ENCODE results near the gene PPP6R3. TPM values are rescaled to one million over a fixed set of nuclear protein-coding genes. Genes with fewer than 3 reads are reported as not detected.
"Not testable (repeated sequence)": the region's sequence is repeated elsewhere in the genome, so short reads cannot be mapped to it uniquely, and the experiment has no call there.

The PPP6R3 gene
- total RNA-seq, 1 donor from 2014 or later, result 132 TPM

GRCh38 chr11:68425866-68426380 lies 34.6 kb upstream of the PPP6R3 start:
- intact Hi-C loops (cut with micrococcal nuclease), result no loop called here
- no peak overlapping the region for H3K27ac Mint-ChIP-seq
- peaks cover 17% of the 10 kb centered on the region for H3K9me3 Mint-ChIP-seq
- H3K4me3 Mint-ChIP-seq, result no peak overlapping the region
- DNase-seq, result no peak
- peaks cover 46% of the 10 kb centered on the region for H3K36me3 Mint-ChIP-seq (ENCODE audit: low read depth)
- H3K4me1 Mint-ChIP-seq, result no peaks in the 10 kb centered on the region
- no peaks in the 10 kb centered on the region for H3K27me3 Mint-ChIP-seq

- Mint-ChIP-seq H3K36me3 (ENCODE audit: low read depth) (peaks cover 47% of the 10 kb centered on the region), H3K9me3 (peaks cover 17% of the 10 kb centered on the region), H3K4me3 (no peak overlapping the region), H3K27ac (no peak overlapping the region), H3K27me3 (no peaks in the 10 kb centered on the region), H3K4me1 (no peaks in the 10 kb centered on the region)
- DNase-seq, result no peak
- intact Hi-C loops (cut with micrococcal nuclease), result no loop called here
Measured at GRCh38 chr11:68429661-68430060, 30.9 kb upstream of the PPP6R3 start.

GRCh38 chr11:68430384-68430783 lies 30.2 kb upstream of the PPP6R3 start:
- no peak overlapping the region for H3K4me3 Mint-ChIP-seq
- no peak overlapping the region for H3K27ac Mint-ChIP-seq
- no peak for DNase-seq
- peaks cover 42% of the 10 kb centered on the region for H3K36me3 Mint-ChIP-seq (ENCODE audit: low read depth)
- intact Hi-C loops (cut with micrococcal nuclease), result no loop called here
- no peaks in the 10 kb centered on the region for H3K4me1 Mint-ChIP-seq
- H3K9me3 Mint-ChIP-seq, result peaks cover 17% of the 10 kb centered on the region
- H3K27me3 Mint-ChIP-seq, result no peaks in the 10 kb centered on the region

DNA sequence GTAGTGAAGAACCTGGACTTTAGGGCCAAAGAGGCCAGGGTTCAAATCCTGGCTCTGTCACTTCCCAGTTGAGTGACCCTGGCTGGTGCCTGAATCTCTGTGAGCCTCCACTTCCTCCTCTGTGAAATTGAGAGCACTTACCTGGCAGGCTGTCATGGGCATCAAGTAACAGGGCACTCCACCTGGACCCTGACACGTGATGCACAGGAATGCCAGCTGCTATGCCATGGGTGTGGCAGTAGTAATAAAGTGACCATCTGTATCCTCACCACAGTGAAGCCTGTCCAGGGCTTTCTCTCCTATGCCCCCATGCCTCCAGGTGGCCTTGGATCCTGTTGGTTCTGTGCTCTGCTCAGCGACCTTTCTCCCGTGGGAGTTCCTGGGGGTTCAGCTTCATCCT lies 29.8 kb upstream of the PPP6R3 start:
- intact Hi-C loops (cut with micrococcal nuclease), result no loop called here
- no peak for DNase-seq
- H3K36me3 Mint-ChIP-seq (ENCODE audit: low read depth), result peaks cover 40% of the 10 kb centered on the region
- no peaks in the 10 kb centered on the region for H3K4me1 Mint-ChIP-seq
- H3K4me3 Mint-ChIP-seq, result no peak overlapping the region
- H3K27ac Mint-ChIP-seq, result no peak overlapping the region
- peaks cover 17% of the 10 kb centered on the region for H3K9me3 Mint-ChIP-seq
- H3K27me3 Mint-ChIP-seq, result no peaks in the 10 kb centered on the region

- H3K4me3 Mint-ChIP-seq, result no peak overlapping the region
- no peaks in the 10 kb centered on the region for H3K27me3 Mint-ChIP-seq
- peaks cover 17% of the 10 kb centered on the region for H3K9me3 Mint-ChIP-seq
- intact Hi-C loops (cut with micrococcal nuclease), result no loop called here
- DNase-seq, result no peak
- H3K4me1 Mint-ChIP-seq, result peaks cover under 1% of the 10 kb centered on the region
- no peak overlapping the region for H3K27ac Mint-ChIP-seq
- peaks cover 30% of the 10 kb centered on the region for H3K36me3 Mint-ChIP-seq (ENCODE audit: low read depth)
Measured at GRCh38 chr11:68431984-68432645, 28.4 kb upstream of the PPP6R3 start.

- intact Hi-C loops (cut with micrococcal nuclease), result no loop called here
- Mint-ChIP-seq H3K9me3 (peaks cover 17% of the 10 kb centered on the region), H3K27ac (no peak overlapping the region), H3K27me3 (no peaks in the 10 kb centered on the region), H3K4me3 (no peak overlapping the region), H3K36me3 (ENCODE audit: low read depth) (peaks cover 26% of the 10 kb centered on the region), H3K4me1 (peaks cover 5% of the 10 kb centered on the region)
- DNase-seq, result no peak
Measured at GRCh38 chr11:68432874-68433273, 27.7 kb upstream of the PPP6R3 start.

- intact Hi-C loops (cut with micrococcal nuclease), result no loop called here
- no peak overlapping the region for H3K27ac Mint-ChIP-seq
- no peak for DNase-seq
- no peak overlapping the region for H3K4me3 Mint-ChIP-seq
- H3K4me1 Mint-ChIP-seq, result peaks cover 5% of the 10 kb centered on the region
- no peaks in the 10 kb centered on the region for H3K27me3 Mint-ChIP-seq
- peaks cover 13% of the 10 kb centered on the region for H3K9me3 Mint-ChIP-seq
- peaks cover 22% of the 10 kb centered on the region for H3K36me3 Mint-ChIP-seq (ENCODE audit: low read depth)
Measured at GRCh38 chr11:68433541-68433940, 27.0 kb upstream of the PPP6R3 start.

DNA sequence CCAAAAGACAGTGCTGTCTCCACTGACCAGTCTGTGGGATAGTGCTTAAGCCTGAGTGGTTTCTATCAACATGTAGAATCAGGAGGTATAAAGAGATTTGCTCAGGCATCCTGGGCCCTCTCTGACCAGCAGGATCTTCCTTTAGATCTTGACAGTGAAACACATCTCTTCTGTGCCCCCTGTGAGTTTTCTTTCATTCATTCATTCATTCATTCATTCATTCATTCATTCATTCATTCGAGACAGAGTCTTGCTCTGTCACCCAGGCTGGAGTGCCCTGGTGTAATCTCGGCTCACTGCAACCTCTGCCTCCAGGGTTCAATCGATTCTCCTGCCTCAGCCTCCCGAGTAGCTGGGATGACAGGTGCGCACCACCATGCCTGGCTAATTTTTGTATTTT lies 26.4 kb upstream of the PPP6R3 start:
- H3K27ac Mint-ChIP-seq; intact Hi-C loops (cut with micrococcal nuclease); H3K4me1 Mint-ChIP-seq; DNase-seq; H3K4me3 Mint-ChIP-seq; H3K27me3 Mint-ChIP-seq: not testable (repeated sequence)
- Mint-ChIP-seq H3K9me3 (peaks cover 12% of the 10 kb centered on the region), H3K36me3 (ENCODE audit: low read depth) (peaks cover 18% of the 10 kb centered on the region)

DNA sequence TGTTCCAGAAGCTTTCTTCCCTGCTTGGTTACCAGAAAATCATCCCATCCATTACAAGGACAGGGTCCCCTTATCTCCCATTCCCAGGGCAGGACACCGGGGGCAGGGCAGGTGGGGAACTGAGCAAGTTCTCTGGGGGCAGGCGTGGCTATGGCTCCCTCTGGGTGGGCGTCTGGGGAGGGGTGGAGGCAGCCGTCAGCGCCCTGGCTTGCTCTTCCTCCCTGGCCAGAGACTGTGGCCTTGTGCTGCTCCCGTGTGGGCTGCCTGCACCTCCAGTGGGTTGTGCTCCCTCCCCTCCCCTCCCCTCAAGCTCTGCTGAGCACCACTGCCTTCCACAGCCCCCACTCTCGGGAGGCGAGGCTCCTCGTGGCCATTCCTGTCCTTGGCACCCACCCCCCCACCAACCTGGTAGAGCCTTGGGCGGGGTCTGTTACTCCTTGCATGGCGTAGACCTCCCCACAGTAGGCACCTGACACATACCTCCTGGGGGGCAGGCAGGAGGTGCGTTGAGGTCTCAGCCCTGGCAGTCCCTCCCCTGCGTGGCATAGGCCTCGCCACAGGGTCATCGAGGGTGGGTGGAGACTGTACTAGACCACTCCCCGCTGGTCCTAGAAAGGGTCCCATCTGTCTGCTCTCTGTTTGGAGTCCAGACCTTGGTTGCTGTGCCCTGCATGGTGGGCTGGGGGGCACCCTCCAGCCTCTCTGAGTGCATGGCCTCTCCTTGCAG lies 24.2 kb upstream of the PPP6R3 start:
- peaks cover 5% of the 10 kb centered on the region for H3K4me1 Mint-ChIP-seq
- no peak for DNase-seq
- H3K4me3 Mint-ChIP-seq, result no peak overlapping the region
- intact Hi-C loops (cut with micrococcal nuclease), result no loop called here
- no peaks in the 10 kb centered on the region for H3K9me3 Mint-ChIP-seq
- peaks cover 2% of the 10 kb centered on the region for H3K36me3 Mint-ChIP-seq (ENCODE audit: low read depth)
- H3K27ac Mint-ChIP-seq, result no peak overlapping the region
- H3K27me3 Mint-ChIP-seq, result no peaks in the 10 kb centered on the region

GRCh38 chr11:68436985-68437926 lies 23.3 kb upstream of the PPP6R3 start:
- Mint-ChIP-seq H3K4me1 (peaks cover 5% of the 10 kb centered on the region), H3K27ac (no peak overlapping the region)

GRCh38 chr11:68437927-68438657 lies 22.5 kb upstream of the PPP6R3 start:
- H3K36me3 Mint-ChIP-seq (ENCODE audit: low read depth), result peaks cover 2% of the 10 kb centered on the region
- no peaks in the 10 kb centered on the region for H3K9me3 Mint-ChIP-seq
- H3K27ac Mint-ChIP-seq, result no peak overlapping the region
- no peaks in the 10 kb centered on the region for H3K27me3 Mint-ChIP-seq
- H3K4me1 Mint-ChIP-seq, result peaks cover 5% of the 10 kb centered on the region
- intact Hi-C loops (cut with micrococcal nuclease), result no loop called here
- DNase-seq, result no peak
- H3K4me3 Mint-ChIP-seq, result no peak overlapping the region

More at GRCh38 chr11:68436985-68437926, 23.3 kb upstream of the PPP6R3 start:
- intact Hi-C loops (cut with micrococcal nuclease), result no loop called here
- no peaks in the 10 kb centered on the region for H3K27me3 Mint-ChIP-seq
- no peak overlapping the region for H3K4me3 Mint-ChIP-seq
- peak; percentile 61 for DNase-seq
- H3K36me3 Mint-ChIP-seq (ENCODE audit: low read depth), result peaks cover 2% of the 10 kb centered on the region
- no peaks in the 10 kb centered on the region for H3K9me3 Mint-ChIP-seq

- H3K27ac Mint-ChIP-seq, result no peak overlapping the region
- DNase-seq, result no peak
- intact Hi-C loops (cut with micrococcal nuclease), result no loop called here
Measured at GRCh38 chr11:68438658-68439259, 21.8 kb upstream of the PPP6R3 start.

More at GRCh38 chr11:68438658-68439259, 21.8 kb upstream of the PPP6R3 start:
- no peak overlapping the region for H3K4me3 Mint-ChIP-seq
- H3K36me3 Mint-ChIP-seq (ENCODE audit: low read depth), result peaks cover 2% of the 10 kb centered on the region
- no peaks in the 10 kb centered on the region for H3K9me3 Mint-ChIP-seq
- H3K4me1 Mint-ChIP-seq, result peaks cover 5% of the 10 kb centered on the region
- no peaks in the 10 kb centered on the region for H3K27me3 Mint-ChIP-seq
